WI38 (cell line): Measurements from ENCODE around the gene CDC14B.
"Not testable (repeated sequence)": the region's sequence is repeated elsewhere in the genome, so short reads cannot be mapped to it uniquely, and the experiment has no call there.

Source experiments
- H3K4me3 ChIP-seq: 2 replicates; pipeline ENCODE4 v1.5.1; 2011; ENCODE audit warnings: low read depth, mild to moderate bottlenecking, control low read depth, low read length
- CTCF ChIP-seq: IDR thresholded peaks from 2 replicates; pipeline ENCODE4 v1.5.1; 2012; ENCODE audit warnings: low read depth, mild to moderate bottlenecking, control low read depth, low read length

CDC14B gene

GRCh38 chr9:96619491-96620180, at the start of gene CDC14B:
Gene CDC14B, minus strand, starts transcription at chr9:96619843. Its CDS starts 465 bp downstream, at chr9:96619378.
- H3K4me3 ChIP-seq: peak within 1 kb of the TSS; percentile 74
- TF ChIP-seq CTCF: no peak

- H3K4me3 ChIP-seq: no peak overlapping the region
- no peak for TF ChIP-seq CTCF
These were observed 49.4 kb upstream of the CDC14B start for GRCh38 chr9:96668868-96669534.

- H3K4me3 ChIP-seq: no peak overlapping the region
- no peak for TF ChIP-seq CTCF
These were observed 47.7 kb upstream of the CDC14B start for GRCh38 chr9:96667363-96667728.

- H3K4me3 ChIP-seq: not testable (repeated sequence)
- TF ChIP-seq CTCF: peak; percentile 58
These were observed 47.2 kb upstream of the CDC14B start for GRCh38 chr9:96666653-96667362.

- H3K4me3 ChIP-seq: no peak overlapping the region
- TF ChIP-seq CTCF: no peak
These were observed 46.1 kb upstream of the CDC14B start for GRCh38 chr9:96665789-96666188.

GRCh38 chr9:96663506-96664120, 44.0 kb upstream of the CDC14B start:
- H3K4me3 ChIP-seq: no peak overlapping the region
- TF ChIP-seq CTCF: no peak
